Measurements from ENCODE around the gene YAP1.

GRCh38 chr11:102079625-102080024, 30.6 kb upstream of the YAP1 start:
- TF ChIP-seq POLR2A (IDR thresholded peaks at IDR 0.05), result no peak
- TF ChIP-seq, protein P1, sequence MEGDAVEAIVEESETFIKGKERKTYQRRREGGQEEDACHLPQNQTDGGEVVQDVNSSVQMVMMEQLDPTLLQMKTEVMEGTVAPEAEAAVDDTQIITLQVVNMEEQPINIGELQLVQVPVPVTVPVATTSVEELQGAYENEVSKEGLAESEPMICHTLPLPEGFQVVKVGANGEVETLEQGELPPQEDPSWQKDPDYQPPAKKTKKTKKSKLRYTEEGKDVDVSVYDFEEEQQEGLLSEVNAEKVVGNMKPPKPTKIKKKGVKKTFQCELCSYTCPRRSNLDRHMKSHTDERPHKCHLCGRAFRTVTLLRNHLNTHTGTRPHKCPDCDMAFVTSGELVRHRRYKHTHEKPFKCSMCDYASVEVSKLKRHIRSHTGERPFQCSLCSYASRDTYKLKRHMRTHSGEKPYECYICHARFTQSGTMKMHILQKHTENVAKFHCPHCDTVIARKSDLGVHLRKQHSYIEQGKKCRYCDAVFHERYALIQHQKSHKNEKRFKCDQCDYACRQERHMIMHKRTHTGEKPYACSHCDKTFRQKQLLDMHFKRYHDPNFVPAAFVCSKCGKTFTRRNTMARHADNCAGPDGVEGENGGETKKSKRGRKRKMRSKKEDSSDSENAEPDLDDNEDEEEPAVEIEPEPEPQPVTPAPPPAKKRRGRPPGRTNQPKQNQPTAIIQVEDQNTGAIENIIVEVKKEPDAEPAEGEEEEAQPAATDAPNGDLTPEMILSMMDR (IDR thresholded peaks at IDR 0.05), result no peak

All from esophagus squamous epithelium (tissue), 4 donors.